ENCODE measurements around the gene EFNA1. TPM values are rescaled to one million over a fixed set of nuclear protein-coding genes. Genes with fewer than 3 reads are reported as not detected.

Gene EFNA1
- total RNA-seq, 1 experiment from 2014 or later = 19.7 TPM

GRCh38 chr1:155103325-155103724 lies 24.4 kb upstream of the EFNA1 start:
- RAD21 ChIA-PET (ENCODE audit: low non-redundant PET in 1 of 2, low total read pairs in 2 of 2, uncharacterized antibody in 2 of 2, unreplicated experiment in 2 of 2) = no interaction called here
- Histone ChIP-seq H3K4me2 (ENCODE audit: low read length) (no peak overlapping the region), H3K36me3 (ENCODE audit: control insufficient read depth in 1 of 2, insufficient read depth in 2 of 2, low read length in 2 of 2) (no peaks in the 10 kb centered on the region), H3K4me3 (replicated peaks in 1 of 2; ENCODE audit: low read depth in 1 of 2, low read length in 2 of 2) (no peak overlapping the region), H3K27ac (ENCODE audit: low read depth, low read length) (no peak overlapping the region), H3K79me2 (ENCODE audit: insufficient read depth, low read length) (no peaks in the 10 kb centered on the region), H3K9me3 (ENCODE audit: control insufficient read depth in 1 of 2, insufficient read depth in 1 of 2, low read depth in 1 of 2, low read length in 2 of 2) (no peaks in the 10 kb centered on the region), H3K9ac (ENCODE audit: low read length) (no peak overlapping the region), H2AFZ (ENCODE audit: low read depth, low read length, poor library complexity, severe bottlenecking) (no peak overlapping the region), H3K9me2 (ENCODE audit: insufficient read depth) (no peaks in the 10 kb centered on the region), H4K20me1 (ENCODE audit: insufficient read depth) (no peaks in the 10 kb centered on the region), H3K27me3 (ENCODE audit: insufficient read depth, low read length) (no peaks in the 10 kb centered on the region), H3K4me1 (ENCODE audit: control insufficient read depth in 1 of 2, insufficient read depth in 2 of 2, low read length in 2 of 2) (no peaks in the 10 kb centered on the region)
- no TSS peak for BruUV-seq (replicated peaks)
- intact Hi-C loops (cut with micrococcal nuclease) = no loop called here
- no peak for ATAC-seq
- no peak for DNase-seq (ENCODE audit: low read depth, low spot score)
- CTCF ChIA-PET = interaction anchor here (1.0 to 1.3 kb wide), 2 partner anchors 12 to 70 kb away, joined by 3 read pairs; partner anchors contain the start of gene KRTCAP2
- TF ChIP-seq CBX3 (IDR thresholded peaks at IDR 0.05; ENCODE audit: low read depth) = no peak
- no peak for TF ChIP-seq POLR2A (IDR thresholded peaks at IDR 0.05; ENCODE audit: borderline replicate concordance, extremely low read depth, insufficient read depth, insufficient read length)
- no peak for TF ChIP-seq EZH2 (IDR thresholded peaks at IDR 0.05)
- TF ChIP-seq POLR2AphosphoS5 (IDR thresholded peaks at IDR 0.05; ENCODE audit: low read depth, low read length) = no peak
- no peak for TF ChIP-seq EGR1 (IDR thresholded peaks at IDR 0.05; ENCODE audit: low read depth)
- no peak for TF ChIP-seq CEBPB (IDR thresholded peaks at IDR 0.05; ENCODE audit: low read depth)
- TF ChIP-seq YY1 (IDR thresholded peaks at IDR 0.05; ENCODE audit: extremely low read depth, insufficient replicate concordance, low read depth, low read length) = no peak
- TF ChIP-seq ELF1 (IDR thresholded peaks at IDR 0.05; ENCODE audit: borderline replicate concordance, low read depth) = no peak
- TF ChIP-seq REST (IDR thresholded peaks at IDR 0.05; ENCODE audit: low read depth) = no peak
- no peak for TF ChIP-seq JUND (IDR thresholded peaks at IDR 0.05)
- no peak for TF ChIP-seq ZFX (IDR thresholded peaks at IDR 0.05)
- TF ChIP-seq, protein P1, sequence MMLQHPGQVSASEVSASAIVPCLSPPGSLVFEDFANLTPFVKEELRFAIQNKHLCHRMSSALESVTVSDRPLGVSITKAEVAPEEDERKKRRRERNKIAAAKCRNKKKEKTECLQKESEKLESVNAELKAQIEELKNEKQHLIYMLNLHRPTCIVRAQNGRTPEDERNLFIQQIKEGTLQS (IDR thresholded peaks at IDR 0.05) = no peak
- no peak for TF ChIP-seq TCF7L2 (IDR thresholded peaks at IDR 0.05; ENCODE audit: borderline replicate concordance, extremely low read depth, insufficient read depth, insufficient read length)
- no peak for TF ChIP-seq ZNF274 (IDR thresholded peaks at IDR 0.05; ENCODE audit: low read depth, low read length)
- TF ChIP-seq SRF (IDR thresholded peaks at IDR 0.05; ENCODE audit: low read depth) = no peak
- TF ChIP-seq RAD21 (IDR thresholded peaks at IDR 0.05; ENCODE audit: low read depth) = no peak
- TF ChIP-seq MAX (IDR thresholded peaks at IDR 0.05) = no peak
- TF ChIP-seq SIN3A (IDR thresholded peaks at IDR 0.05; ENCODE audit: low read depth) = no peak
- TF ChIP-seq FOSL1 (IDR thresholded peaks at IDR 0.05; ENCODE audit: low read depth) = no peak
- POLR2A ChIA-PET = no interaction called here

Measured in HCT116 (cell line).